GM12891 (cell line): ENCODE results near the gene NEDD4L.

Experiments
- PAX5 ChIP-seq: IDR thresholded peaks from 2 replicates; pipeline ENCODE4 v1.6.1; 2011; ENCODE audit warnings: low read length, moderate library complexity, mild to moderate bottlenecking; ENCODE audit not compliant: insufficient read depth, severe bottlenecking
- POLR2A ChIP-seq: IDR thresholded peaks from 2 replicates; pipeline ENCODE4 v1.6.1; 2011; ENCODE audit warnings: low read depth, low read length, control low read depth
- POLR2AphosphoS5 ChIP-seq: IDR thresholded peaks from 2 replicates; pipeline ENCODE4 v1.6.1; 2011; ENCODE audit warnings: low read depth, low read length, control low read depth
- POU2F2 ChIP-seq: IDR thresholded peaks from 2 replicates; pipeline ENCODE4 v1.6.1; 2011; ENCODE audit warnings: low read depth, mild to moderate bottlenecking, control low read depth, low read length, moderate library complexity
- SPI1 ChIP-seq: IDR thresholded peaks from 2 replicates; pipeline ENCODE4 v1.6.1; 2011; ENCODE audit warnings: low read depth, low read length, control low read depth
- TAF1 ChIP-seq: IDR thresholded peaks from 2 replicates; pipeline ENCODE4 v1.6.1; 2011; ENCODE audit warnings: low read depth, low read length, control low read depth

DNA sequence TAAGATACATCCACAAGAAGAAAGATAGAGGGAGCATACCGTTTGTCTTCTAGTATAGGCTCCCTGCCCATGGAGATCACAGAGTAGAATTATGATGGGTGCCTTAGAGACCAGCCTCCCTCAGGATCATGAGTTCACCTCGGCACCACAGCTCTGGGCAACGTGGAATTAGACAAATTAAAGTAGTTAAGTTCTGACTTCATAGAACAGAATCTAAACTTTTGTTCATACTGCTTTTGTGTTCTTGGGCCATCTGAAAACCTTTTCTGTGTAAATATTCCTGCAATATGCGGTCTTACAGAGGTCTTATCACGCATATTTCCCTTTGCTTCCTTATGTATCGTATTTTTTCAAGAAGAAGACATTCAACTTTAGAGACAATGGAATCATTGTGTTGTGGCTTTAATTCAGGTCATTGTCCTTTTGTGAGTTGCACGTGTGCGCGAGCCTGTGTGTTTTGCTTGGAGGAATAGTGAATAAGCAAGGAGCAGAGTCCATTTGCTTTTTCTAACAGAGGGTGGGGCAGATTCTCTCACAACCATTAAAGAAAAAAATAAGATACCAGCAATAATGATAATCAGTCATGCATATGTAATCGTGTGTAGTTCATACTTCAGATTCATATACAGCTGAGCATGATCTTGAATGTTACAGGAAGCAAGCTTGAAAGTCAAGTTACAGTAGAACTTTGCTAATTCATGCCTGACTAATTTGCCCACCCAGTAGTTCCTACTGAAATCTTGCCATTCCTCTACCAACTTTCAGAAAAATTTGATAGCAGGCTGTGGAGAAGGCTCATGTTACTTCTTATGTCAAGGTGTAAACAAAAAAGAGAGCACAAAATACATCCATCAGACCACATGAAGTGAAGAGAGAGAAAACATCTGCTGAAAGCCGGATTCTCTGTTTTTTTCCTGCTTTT lies 243.6 kb downstream of the NEDD4L start:
- TF ChIP-seq POLR2A: no peak
- TF ChIP-seq POU2F2: no peak
- no peak for TF ChIP-seq TAF1
- TF ChIP-seq POLR2AphosphoS5: no peak
- TF ChIP-seq PAX5: no peak
- no peak for TF ChIP-seq SPI1
